ENCODE measurements around the gene CRPPA.

DNA sequence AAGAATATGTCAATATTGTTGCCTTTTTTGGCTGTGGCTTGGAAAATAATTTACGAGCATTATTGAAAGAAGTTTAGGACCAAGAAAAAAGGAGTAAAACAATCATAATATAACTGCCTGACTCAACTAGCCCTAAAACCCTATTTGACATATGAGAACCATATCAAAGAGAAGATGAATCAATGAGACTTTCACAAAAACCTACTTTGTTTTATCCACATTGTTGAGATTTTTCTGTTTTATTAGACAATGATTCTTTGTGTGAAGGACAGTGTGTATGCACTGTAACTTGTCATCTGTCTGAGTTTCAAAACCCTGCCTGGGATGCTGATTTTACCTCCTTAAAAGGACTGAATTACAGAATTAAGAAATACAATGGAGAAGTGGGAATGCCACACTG, 25.2 kb upstream of the CRPPA start:
- TF ChIP-seq, protein P1, sequence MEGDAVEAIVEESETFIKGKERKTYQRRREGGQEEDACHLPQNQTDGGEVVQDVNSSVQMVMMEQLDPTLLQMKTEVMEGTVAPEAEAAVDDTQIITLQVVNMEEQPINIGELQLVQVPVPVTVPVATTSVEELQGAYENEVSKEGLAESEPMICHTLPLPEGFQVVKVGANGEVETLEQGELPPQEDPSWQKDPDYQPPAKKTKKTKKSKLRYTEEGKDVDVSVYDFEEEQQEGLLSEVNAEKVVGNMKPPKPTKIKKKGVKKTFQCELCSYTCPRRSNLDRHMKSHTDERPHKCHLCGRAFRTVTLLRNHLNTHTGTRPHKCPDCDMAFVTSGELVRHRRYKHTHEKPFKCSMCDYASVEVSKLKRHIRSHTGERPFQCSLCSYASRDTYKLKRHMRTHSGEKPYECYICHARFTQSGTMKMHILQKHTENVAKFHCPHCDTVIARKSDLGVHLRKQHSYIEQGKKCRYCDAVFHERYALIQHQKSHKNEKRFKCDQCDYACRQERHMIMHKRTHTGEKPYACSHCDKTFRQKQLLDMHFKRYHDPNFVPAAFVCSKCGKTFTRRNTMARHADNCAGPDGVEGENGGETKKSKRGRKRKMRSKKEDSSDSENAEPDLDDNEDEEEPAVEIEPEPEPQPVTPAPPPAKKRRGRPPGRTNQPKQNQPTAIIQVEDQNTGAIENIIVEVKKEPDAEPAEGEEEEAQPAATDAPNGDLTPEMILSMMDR (IDR thresholded peaks at IDR 0.05), result no peak
- no peak for TF ChIP-seq POLR2A (IDR thresholded peaks at IDR 0.05)
